GM21717 (cell line): Measurements from ENCODE around the gene DUT.
"Not testable (repeated sequence)": the region's sequence is repeated elsewhere in the genome, so short reads cannot be mapped to it uniquely, and the experiment has no call there.

Experiments used
- ATAC-seq: cut with Tn5 transposase; IDR thresholded peaks from one replicate; pipeline ENCODE4 v1.9.1; 2021; ENCODE audit warnings: mild to moderate bottlenecking, moderate library complexity; ENCODE audit not compliant: unreplicated experiment

Gene DUT

DNA sequence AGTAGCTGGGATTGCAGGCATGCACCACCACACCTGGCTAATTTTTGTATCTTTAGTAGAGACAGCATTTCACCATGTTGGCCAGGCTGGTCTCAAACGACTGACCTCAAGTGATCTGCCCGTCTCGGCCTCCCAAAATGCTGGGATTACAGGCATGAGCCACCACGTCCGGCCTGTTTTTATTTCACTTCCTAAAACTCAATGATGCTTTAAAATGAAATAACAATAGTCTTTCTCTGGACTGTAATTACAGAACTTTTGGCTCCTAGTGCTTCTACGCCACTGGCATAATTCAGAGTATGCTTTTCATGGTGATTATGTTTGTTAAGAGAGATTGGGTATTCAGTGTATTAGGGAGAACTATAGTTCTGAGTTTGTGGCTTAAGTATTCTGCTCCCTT lies 5.0 kb upstream of the DUT start:
- ATAC-seq: not testable (repeated sequence)

DNA sequence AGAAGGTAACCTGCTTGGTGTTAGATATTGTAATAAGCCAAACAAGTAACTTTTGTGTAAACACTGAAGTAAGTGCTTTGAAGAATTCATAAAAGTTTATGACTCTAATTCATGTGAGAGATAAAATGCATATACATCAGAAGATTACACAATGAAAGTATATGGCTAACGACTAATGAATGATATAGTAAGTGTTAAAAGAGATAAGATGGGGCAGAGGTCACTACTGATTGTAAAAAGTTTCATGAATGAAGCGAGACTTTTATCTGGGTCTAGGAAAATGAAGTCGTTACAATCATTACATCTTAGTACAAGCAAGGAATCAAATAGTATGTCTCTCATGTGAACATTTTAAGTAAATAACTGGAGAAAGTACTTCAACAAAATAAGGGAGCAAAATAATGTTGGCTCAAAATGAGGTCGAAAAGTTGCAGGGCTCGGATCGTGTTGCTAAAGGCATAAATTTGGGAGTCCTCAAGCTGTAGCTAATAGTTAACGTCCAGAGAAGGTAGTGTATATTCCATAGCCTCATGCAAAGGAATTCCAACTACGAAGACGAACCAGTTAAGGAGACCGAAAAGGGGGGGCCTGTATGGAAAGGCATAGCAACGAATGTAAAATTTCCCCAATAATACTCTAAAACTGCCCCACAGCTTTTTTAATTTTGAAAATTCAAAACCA lies 984 bp upstream of the DUT start:
- ATAC-seq: no peak

DNA sequence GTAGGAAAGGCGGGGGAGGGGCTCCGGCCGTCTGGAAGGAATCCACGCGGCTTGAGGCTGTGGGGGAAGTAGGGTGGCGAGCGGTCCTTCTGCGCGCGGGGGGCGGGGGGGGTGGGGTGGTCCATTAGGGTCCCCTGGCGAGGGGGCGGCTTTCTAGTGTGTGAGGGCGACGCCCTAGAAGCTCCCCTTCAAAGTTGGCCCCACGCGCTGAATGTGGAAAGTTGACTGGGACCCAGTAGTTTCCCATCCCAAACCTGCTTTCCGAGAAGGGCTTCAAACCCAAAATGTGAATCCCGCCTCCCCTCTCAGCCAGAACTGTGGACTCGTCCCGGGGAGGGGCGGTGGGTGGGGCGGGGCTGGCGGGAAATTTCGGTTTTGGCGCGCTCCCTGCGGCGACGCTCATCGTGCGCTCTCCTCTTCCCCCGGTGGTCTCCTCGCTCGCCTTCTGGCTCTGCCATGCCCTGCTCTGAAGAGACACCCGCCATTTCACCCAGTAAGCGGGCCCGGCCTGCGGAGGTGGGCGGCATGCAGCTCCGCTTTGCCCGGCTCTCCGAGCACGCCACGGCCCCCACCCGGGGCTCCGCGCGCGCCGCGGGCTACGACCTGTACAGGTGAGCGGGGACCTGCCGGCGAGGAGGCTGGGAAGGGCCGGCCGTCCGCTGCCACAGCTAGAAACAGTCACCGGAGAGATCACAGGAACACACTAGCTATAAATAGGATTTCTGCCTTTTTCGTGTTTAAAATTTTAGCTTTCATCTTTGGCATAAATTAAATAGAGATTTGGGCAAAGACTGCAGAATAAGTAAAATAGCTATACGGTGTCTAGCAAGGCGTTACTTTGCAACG lies 790 bp downstream of the DUT start:
- peak; percentile 47 for ATAC-seq

- no peak for ATAC-seq
Measured at GRCh38 chr15:48332642-48333034, 1.4 kb downstream of the DUT start.

DNA sequence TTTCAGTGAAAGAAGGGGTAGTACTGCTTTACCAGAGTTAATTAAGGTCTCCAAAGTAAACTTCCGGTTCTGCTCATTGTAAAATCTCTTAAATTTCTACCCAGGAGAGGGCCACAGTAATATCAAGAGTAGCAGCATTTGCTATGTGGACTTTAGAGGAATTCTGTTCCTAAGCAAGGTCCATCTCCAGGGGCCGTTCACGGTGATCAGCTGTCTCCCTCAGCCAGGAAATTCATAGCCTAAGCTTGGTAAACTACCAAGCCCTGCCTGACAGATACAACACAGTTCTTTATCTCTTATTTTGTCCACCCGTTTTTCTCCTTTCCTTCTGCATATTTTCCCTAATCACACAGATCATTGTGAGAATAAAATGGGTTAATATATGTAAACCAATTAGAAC lies 2.3 kb downstream of the DUT start:
- no peak for ATAC-seq

DNA sequence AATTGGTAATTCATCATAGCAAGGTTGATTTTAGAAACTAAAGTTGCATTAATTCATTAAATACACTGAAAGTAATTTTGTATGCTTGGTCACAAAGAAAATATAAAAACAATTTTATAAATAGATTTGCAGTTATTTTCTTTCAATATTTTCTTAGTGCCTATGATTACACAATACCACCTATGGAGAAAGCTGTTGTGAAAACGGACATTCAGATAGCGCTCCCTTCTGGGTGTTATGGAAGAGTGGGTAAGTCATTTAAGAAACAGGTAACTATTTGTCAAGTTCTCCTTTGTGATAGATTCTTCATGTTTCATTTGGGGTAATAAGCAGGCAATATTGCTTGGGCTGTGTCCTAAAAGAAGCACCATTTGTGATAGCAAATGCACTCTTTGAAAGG lies 3.0 kb downstream of the DUT start:
- ATAC-seq: no peak

- ATAC-seq: no peak
Measured at GRCh38 chr15:48336940-48337339, 5.7 kb downstream of the DUT start.

- ATAC-seq: no peak
Measured at GRCh38 chr15:48337607-48338006, 6.4 kb downstream of the DUT start.

- ATAC-seq: no peak
Measured at GRCh38 chr15:48340111-48340510, 8.9 kb downstream of the DUT start.

DNA sequence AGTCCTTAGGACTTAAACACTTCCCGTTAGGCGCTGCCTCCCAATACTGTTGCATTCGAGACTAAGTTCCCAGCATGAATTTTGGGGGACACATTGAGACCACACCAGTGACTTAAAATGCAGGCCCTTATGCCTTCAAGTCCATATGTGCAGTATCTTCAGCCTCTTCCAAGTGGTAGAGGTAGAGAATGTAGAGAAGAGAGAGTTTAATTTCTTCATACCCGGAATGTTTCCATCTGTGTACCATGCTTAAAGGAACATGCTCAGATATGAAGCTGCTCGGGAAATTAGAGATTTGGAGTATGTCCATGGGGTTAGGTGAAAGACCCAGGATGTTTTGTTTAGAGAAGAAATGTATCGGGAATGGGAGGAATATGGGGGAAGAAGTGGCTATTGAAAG lies 12.6 kb downstream of the DUT start:
- no peak for ATAC-seq

DNA sequence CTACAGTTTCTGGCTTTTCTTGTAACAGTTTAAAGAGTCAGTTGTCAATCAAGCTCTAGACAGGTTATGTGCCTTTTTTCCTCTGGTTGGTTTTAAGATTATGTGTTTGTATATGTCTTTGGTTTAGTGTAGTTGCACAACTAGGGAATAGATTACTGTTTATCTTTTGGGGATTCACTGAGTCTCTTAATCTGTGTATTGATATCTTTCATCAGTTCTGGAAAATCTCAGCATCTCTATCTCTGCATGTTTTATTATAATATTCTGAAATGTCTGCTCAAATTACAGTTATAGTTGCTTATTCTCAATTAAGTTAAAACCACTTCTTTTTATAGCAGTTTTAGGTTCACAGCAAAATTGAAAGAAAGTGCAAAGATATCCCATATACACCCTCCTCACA lies 14.3 kb downstream of the DUT start:
- no peak for ATAC-seq

DNA sequence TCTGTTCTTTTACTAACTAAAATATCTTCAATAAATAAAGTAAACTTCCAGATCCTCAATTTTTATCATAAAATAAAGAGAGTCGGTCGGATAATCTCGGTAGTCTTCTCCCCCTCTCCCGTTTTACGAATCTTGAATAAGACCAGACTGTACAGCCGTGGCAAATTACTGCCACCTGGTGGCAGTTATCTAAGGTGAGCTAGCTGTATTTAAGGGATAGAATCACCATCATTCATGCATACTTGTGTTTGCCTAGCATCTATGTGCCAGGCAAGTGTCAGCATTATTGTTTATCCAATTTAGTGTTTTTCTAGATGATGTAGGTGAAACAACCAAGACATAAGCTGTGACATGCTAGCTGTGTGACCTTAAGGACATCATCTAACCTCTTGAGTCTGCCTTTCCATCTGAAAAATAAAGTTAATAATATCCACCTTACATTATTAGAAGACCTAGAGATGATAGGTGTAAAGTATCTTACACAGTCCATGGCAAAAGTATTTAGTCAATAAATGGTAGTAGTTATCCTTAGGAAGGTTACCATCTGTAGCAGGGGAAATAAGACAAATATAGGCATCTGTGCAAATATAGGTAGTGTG lies 21.3 kb downstream of the DUT start:
- peak; percentile 81 for ATAC-seq

DNA sequence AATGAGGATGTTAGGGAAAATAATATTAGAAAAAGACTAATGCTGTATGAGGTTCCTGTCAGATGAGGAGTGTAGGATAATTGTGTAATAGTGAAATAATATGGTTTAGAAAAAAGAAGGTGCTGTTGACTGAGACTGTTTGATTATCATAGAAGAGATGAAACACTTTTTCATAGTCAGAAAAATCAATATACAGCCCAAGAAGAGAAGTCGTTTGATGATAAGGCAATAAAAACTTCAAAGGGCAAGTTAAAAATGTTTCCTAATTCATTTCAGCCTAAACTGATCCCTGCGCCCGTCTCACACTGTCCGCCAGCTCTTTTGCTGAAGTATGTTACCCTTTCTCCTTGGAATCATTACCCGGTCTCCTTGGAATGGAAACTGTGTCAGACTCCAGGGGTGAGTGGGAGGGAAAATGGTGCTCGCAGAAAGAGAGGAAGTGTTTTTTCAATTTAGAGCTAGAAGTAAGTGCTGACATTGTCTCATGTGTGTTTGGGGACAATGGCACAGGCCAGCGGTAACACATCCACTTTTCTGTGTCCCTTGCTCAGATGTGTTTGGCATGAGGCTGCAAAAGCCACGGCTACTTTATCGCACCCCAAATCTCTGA lies 23.6 kb downstream of the DUT start:
- ATAC-seq: no peak

DNA sequence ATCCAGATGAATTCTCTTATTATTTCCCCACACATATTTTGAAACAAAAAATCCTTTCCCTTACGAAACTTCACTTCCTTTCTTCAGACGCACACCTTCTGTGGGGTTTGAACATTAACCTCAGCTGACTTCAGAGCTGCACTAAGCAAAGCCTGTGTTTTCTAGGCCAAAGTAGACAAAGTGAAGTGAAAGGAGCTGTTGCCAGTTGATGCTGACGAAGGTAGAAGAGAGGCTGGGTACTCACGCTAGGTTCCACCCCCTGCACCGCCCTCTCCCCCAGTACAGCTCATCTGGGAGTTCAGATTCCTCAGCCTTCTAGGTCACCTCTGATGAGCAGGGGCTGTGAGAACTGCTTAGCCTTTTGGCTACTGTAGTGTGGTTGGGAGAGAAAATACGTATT lies 24.1 kb downstream of the DUT start:
- no peak for ATAC-seq

- ATAC-seq: no peak
Measured at GRCh38 chr15:48358229-48359152, 27.3 kb downstream of the DUT start.

GRCh38 chr15:48360841-48361240 lies 29.6 kb downstream of the DUT start:
- ATAC-seq: no peak

DNA sequence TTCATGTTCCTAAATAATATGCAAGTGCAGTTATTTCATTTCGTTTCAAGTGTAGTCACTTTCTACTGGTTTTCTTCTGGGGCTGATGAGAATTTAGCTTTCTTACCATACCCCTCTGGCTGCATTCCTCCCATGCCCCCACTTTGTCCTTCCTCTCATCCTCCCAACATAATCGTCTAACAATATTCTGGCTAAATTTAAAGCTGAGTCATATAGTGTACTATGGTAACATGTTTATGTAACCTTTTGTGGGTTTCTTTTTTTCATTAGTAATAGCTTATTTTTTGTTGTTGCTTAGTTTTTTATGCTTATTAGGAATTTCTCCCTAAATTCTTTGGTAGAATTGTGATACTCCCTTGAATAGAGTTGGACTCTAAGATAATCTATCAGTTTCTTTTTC lies 30.5 kb downstream of the DUT start:
- no peak for ATAC-seq

- ATAC-seq: no peak
Measured at GRCh38 chr15:48363474-48363873, 32.2 kb downstream of the DUT start.

DNA sequence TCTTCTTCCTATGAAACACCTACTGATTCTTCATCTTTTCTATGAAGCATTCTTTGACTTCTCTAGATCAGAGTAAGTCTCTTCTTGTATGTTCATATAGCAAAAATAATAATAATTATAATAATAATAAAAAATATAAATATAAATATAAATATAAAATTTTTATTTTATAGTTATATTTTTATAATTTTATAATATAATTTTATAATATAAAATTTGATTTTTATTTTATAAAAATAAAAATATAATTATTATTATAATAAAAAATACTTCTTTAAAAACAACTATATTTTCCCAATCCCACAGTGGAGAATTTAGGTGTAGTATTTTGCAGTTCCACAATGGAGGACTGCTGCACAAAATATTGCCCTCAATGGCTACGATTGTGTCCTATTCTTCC lies 34.3 kb downstream of the DUT start:
- ATAC-seq: no peak

DNA sequence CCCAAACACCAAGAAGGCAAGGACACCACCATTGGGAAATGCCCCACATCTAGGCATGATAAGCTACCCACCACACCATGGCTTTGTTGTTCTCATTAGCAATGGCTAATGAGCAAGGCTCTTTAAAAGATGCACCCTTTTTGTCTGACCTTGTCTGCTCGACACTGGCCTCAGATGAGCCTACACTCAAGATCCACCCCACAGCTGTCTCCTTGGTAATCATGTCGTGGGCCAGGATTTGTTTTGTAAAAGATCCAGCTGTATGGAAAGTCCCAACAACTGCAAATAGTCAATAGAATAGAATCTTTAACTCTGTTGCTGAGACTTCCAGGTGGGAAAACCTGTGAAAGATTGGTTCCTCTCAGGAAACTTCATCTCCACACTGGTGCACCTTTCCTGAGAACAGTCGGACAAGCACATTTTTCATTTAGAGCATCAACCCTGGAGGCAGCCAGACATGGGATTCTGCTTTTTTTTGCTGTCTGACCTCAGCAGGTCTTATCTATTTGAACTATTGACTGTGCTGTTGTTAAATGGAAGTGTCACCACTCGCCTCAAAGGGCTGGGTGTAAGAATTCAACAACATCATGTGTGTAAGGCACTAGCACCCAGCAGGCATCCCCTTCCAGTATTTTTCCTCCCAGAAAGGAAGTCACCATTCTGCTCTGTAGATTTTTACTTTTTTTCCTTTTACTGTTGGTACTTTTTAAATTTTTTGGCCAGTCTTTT lies 35.5 kb downstream of the DUT start:
- no peak for ATAC-seq
